Keratinocyte (primary cell): Measurements from ENCODE around the gene KRTAP5-4. TPM values are rescaled to one million over a fixed set of nuclear protein-coding genes. Genes with fewer than 3 reads are reported as not detected.
"Not testable (repeated sequence)": the region's sequence is repeated elsewhere in the genome, so short reads cannot be mapped to it uniquely, and the experiment has no call there.

Experiments
- DNase-seq: peaks from one replicate; pipeline ENCODE4 v3.0.0-alpha.2; 2011; ENCODE audit warnings: low read depth, missing footprints, low spot score
- FAIRE-seq: peaks from 2 replicates; lab custom pipeline; 2011; peaks lifted over from hg19 to GRCh38; lab: Jason Lieb, UNC
- H2AFZ ChIP-seq: 2 replicates; pipeline ENCODE4 v1.6.0; 2012; ENCODE audit warnings: low read length, control low read depth, inconsistent platforms; ENCODE audit not compliant: control insufficient read depth
- H3K27ac ChIP-seq: 2 replicates; pipeline ENCODE4 v1.5.1; 2011; ENCODE audit warnings: low read length; ENCODE audit not compliant: control insufficient read depth, insufficient read depth
- H3K27me3 ChIP-seq: 3 replicates; pipeline ENCODE4 v1.6.0; 2011; ENCODE audit warnings: low read length; ENCODE audit not compliant: control insufficient read depth, insufficient read depth; ENCODE audit errors: extremely low read depth
- H3K36me3 ChIP-seq, 2 experiments: 2 replicates in 1 of 2; 3 replicates in 1 of 2; pipeline ENCODE4 v1.5.1; 2011; ENCODE audit warnings: low read length in 2 of 2, mild to moderate bottlenecking in 1 of 2; ENCODE audit not compliant: control insufficient read depth in 2 of 2, insufficient read depth in 2 of 2; ENCODE audit errors: extremely low read depth in 1 of 2
- H3K4me1 ChIP-seq: 3 replicates; pipeline ENCODE4 v1.5.1; 2011; ENCODE audit warnings: low read length; ENCODE audit not compliant: control insufficient read depth, insufficient read depth; ENCODE audit errors: extremely low read depth
- H3K4me2 ChIP-seq: 3 replicates; pipeline ENCODE4 v1.6.0; 2011; ENCODE audit warnings: low read depth, low read length; ENCODE audit not compliant: control insufficient read depth, insufficient read depth; ENCODE audit errors: extremely low read depth
- H3K4me3 ChIP-seq, 3 experiments: fragments of 200-600 bp in 1 of 3; sonication (generic) in 1 of 3; 2 replicates in 2 of 3; 3 replicates in 1 of 3; pipeline ENCODE4 v1.5.1; 2011 to 2016; ENCODE audit warnings: low read length in 3 of 3, mild to moderate bottlenecking in 3 of 3, control low read depth in 2 of 3, inconsistent platforms in 1 of 3, low read depth in 1 of 3, mixed read lengths in 1 of 3, mixed run types in 1 of 3, moderate library complexity in 1 of 3; ENCODE audit not compliant: control insufficient read depth in 2 of 3, insufficient read depth in 2 of 3; ENCODE audit errors: extremely low read depth in 1 of 3
- H3K79me2 ChIP-seq: 2 replicates; pipeline ENCODE4 v1.6.0; 2012; ENCODE audit warnings: low read length; ENCODE audit not compliant: control insufficient read depth, insufficient read depth
- H3K9ac ChIP-seq: 3 replicates; pipeline ENCODE4 v1.6.0; 2011; ENCODE audit warnings: low read length; ENCODE audit not compliant: control insufficient read depth, insufficient read depth; ENCODE audit errors: extremely low read depth
- H3K9me1 ChIP-seq: 3 replicates; pipeline ENCODE4 v1.6.0; 2011; ENCODE audit warnings: low read length; ENCODE audit not compliant: control insufficient read depth, insufficient read depth; ENCODE audit errors: extremely low read depth
- H3K9me3 ChIP-seq: 2 replicates; pipeline ENCODE4 v1.5.1; 2012; ENCODE audit warnings: low read depth, low read length; ENCODE audit not compliant: control insufficient read depth
- H4K20me1 ChIP-seq: 3 replicates; pipeline ENCODE4 v1.6.0; 2011; ENCODE audit warnings: low read length; ENCODE audit not compliant: control insufficient read depth, insufficient read depth; ENCODE audit errors: extremely low read depth
- CTCF ChIP-seq, 3 experiments: IDR thresholded peaks in 1 of 3; conservative IDR thresholded peaks in 1 of 3; optimal IDR thresholded peaks in 1 of 3; 2 replicates in 2 of 3; 3 replicates in 1 of 3; pipeline versions ENCODE3 to v1.5.1; 2011; ENCODE audit warnings: low read length in 3 of 3, mild to moderate bottlenecking in 3 of 3, moderate library complexity in 2 of 3, control low read depth in 1 of 3, inconsistent platforms in 1 of 3; ENCODE audit not compliant: insufficient read depth in 2 of 3; ENCODE audit errors: extremely low read depth in 1 of 3
- EZH2 ChIP-seq: IDR thresholded peaks from one replicate; pipeline ENCODE4 v1.6.1; 2012; ENCODE audit warnings: inconsistent platforms, mild to moderate bottlenecking, low read length, moderate library complexity
- dilution Hi-C: fragments of 300-500 bp; cut with MboI; formaldehyde crosslinking; loops from one replicate; pipeline ENCODE4 v1.7.0; 2020; ENCODE audit warnings: low sequenced_read_pairs; ENCODE audit not compliant: extremely low pct_ligation_motif_present
- polyA plus RNA-seq, 5 experiments: library from polyadenylated mRNA; depleted of rRNA in 3 of 5; stranded (reverse) in 3 of 5; stranded (forward) in 1 of 5; unstranded in 1 of 5; fragments of >200 nt; gene quantifications; 1 replicate in 1 of 5; 2 replicates in 3 of 5; 3 replicates in 1 of 5; pipeline versions ENCODE4 v1.2.1 to v1.2.3, GENCODE V29; 2011 to 2012; ENCODE audit warnings: missing spikeins in 2 of 5, low read depth in 1 of 5, low replicate concordance in 1 of 5

The KRTAP5-4 gene
- polyA plus RNA-seq, 1 donor (not counting 4 experiments of a cell fraction or from before 2014, with no cell fraction given), result not detected

GRCh38 chr11:1589191-1589963, 32.6 kb downstream of the KRTAP5-4 start:
- H3K9ac ChIP-seq, H3K27me3 ChIP-seq, H3K4me1 ChIP-seq, H4K20me1 ChIP-seq, H3K27ac ChIP-seq, dilution Hi-C loops, H3K9me3 ChIP-seq, DNase-seq, H3K36me3 ChIP-seq, H3K79me2 ChIP-seq, H3K4me3 ChIP-seq, H3K9me1 ChIP-seq: not testable (repeated sequence)
- peak overlapping the region; percentile 35 for H2AFZ ChIP-seq
- peak overlapping the region; percentile 17 for H3K4me2 ChIP-seq
- FAIRE-seq, result peak; percentile 5

- no peak for DNase-seq
These were observed 35.2 kb downstream of the KRTAP5-4 start for GRCh38 chr11:1586699-1587098.

GRCh38 chr11:1584661-1585370, 37.1 kb downstream of the KRTAP5-4 start, which contains the start of gene KRTAP5-1:
Gene KRTAP5-1, minus strand, starts transcription at chr11:1585283. Its CDS starts 34 bp downstream, at chr11:1585249.
- FAIRE-seq, H3K4me2 ChIP-seq, H3K4me1 ChIP-seq, H3K27me3 ChIP-seq, H2AFZ ChIP-seq, H3K9ac ChIP-seq, H3K27ac ChIP-seq, H4K20me1 ChIP-seq, H3K9me1 ChIP-seq, H3K36me3 ChIP-seq, H3K79me2 ChIP-seq, dilution Hi-C loops, H3K4me3 ChIP-seq, H3K9me3 ChIP-seq, DNase-seq: not testable (repeated sequence)

More at GRCh38 chr11:1586699-1587098, 35.2 kb downstream of the KRTAP5-4 start:
- Histone ChIP-seq H3K9me3 (no peaks in the 10 kb centered on the region), H4K20me1 (no peaks in the 10 kb centered on the region), H3K4me3 (no peak overlapping the region), H3K27ac (no peak overlapping the region), H3K36me3 (no peaks in the 10 kb centered on the region), H3K79me2 (no peaks in the 10 kb centered on the region), H2AFZ (no peak overlapping the region), H3K9ac (no peak overlapping the region), H3K4me1 (peaks cover 5% of the 10 kb centered on the region), H3K9me1 (no peaks in the 10 kb centered on the region), H3K4me2 (no peak overlapping the region), H3K27me3 (no peaks in the 10 kb centered on the region)
- dilution Hi-C loops, result no loop called here
- FAIRE-seq, result no peak
- TF ChIP-seq EZH2 (no peak), CTCF (optimal IDR thresholded peaks at IDR 0.05 in 1 of 3, IDR thresholded peaks at IDR 0.05 in 1 of 3, conservative IDR thresholded peaks at IDR 0.05 in 1 of 3; ENCODE audit: extremely low read depth in 1 of 3, insufficient read depth in 2 of 3, low read length in 3 of 3) (no peak)

- DNase-seq, FAIRE-seq, H3K27ac ChIP-seq, H3K4me2 ChIP-seq, H4K20me1 ChIP-seq, H3K36me3 ChIP-seq, H3K9ac ChIP-seq, H3K4me1 ChIP-seq, H3K79me2 ChIP-seq, H3K4me3 ChIP-seq, H3K27me3 ChIP-seq, H3K9me3 ChIP-seq, H3K9me1 ChIP-seq, dilution Hi-C loops, H2AFZ ChIP-seq: not testable (repeated sequence)
These were observed 39.0 kb downstream of the KRTAP5-4 start for GRCh38 chr11:1582909-1583308.
